Adrenal gland (tissue), 5 donors: Measurements from ENCODE around the gene WNT7B.

Experiments used
- POLR2A ChIP-seq, 2 donors: fragments of 450-650 bp; IDR thresholded peaks; one replicate each; pipeline ENCODE4 v1.6.1; 2017; ENCODE audit warnings: antibody characterized with exemption in 2 of 2, mild to moderate bottlenecking in 2 of 2, moderate library complexity in 1 of 2
- TF ChIP-seq, protein P1 (sequence below), 6 experiments: fragments of 450-650 bp in 4 of 6; fragments of 200-600 bp in 2 of 6; sonication (generic) in 1 of 6; IDR thresholded peaks; 1 replicate in 5 of 6; 2 replicates in 1 of 6; pipeline versions ENCODE4 v1.5.1 to v1.8.0; 2016 to 2021; ENCODE audit warnings: antibody characterized with exemption in 6 of 6, mild to moderate bottlenecking in 2 of 6, moderate library complexity in 1 of 6
- donor health status: DM: no; HTN: no; CAD: no.

DNA sequence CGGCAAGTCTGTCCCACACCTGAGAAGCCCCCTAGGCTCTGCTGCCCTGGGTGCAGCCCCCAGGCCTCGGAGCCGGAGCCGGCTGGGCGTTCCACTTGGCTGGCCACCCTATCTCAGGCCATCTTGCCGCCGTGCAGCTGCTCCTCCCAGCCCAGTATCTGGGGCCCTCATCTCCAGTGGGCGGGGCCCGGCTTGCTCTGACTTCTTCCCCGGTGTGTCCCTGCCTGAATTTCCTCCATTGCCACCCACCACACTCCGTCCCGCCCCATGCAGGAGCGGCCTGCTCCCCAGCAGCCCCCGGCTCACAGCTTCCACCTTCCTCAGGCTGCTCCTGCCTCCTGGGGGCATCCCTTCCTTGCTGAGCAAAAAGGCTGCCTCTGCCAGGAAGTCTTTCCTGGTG is 46.6 kb downstream of the WNT7B start:
- TF ChIP-seq POLR2A (IDR thresholded peaks at IDR 0.05): no peak
- TF ChIP-seq, protein P1, sequence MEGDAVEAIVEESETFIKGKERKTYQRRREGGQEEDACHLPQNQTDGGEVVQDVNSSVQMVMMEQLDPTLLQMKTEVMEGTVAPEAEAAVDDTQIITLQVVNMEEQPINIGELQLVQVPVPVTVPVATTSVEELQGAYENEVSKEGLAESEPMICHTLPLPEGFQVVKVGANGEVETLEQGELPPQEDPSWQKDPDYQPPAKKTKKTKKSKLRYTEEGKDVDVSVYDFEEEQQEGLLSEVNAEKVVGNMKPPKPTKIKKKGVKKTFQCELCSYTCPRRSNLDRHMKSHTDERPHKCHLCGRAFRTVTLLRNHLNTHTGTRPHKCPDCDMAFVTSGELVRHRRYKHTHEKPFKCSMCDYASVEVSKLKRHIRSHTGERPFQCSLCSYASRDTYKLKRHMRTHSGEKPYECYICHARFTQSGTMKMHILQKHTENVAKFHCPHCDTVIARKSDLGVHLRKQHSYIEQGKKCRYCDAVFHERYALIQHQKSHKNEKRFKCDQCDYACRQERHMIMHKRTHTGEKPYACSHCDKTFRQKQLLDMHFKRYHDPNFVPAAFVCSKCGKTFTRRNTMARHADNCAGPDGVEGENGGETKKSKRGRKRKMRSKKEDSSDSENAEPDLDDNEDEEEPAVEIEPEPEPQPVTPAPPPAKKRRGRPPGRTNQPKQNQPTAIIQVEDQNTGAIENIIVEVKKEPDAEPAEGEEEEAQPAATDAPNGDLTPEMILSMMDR (IDR thresholded peaks at IDR 0.05): no peak
